HUES48 (cell line): ENCODE data around the gene GAK.
A peak's percentile ranks its signal among the peaks of the same experiment; 100 is the strongest.
"Not testable (repeated sequence)": the region's sequence is repeated elsewhere in the genome, so short reads cannot be mapped to it uniquely, and the experiment has no call there.

Experiments used
- H3K27ac ChIP-seq: one replicate; pipeline ENCODE4 v1.7.0; 2013; ENCODE audit warnings: low read depth, low read length, inconsistent platforms
- H3K27me3 ChIP-seq: 2 replicates; pipeline ENCODE4 v1.6.1; 2013; ENCODE audit warnings: mild to moderate bottlenecking, low read length; ENCODE audit not compliant: control insufficient read depth, insufficient read depth
- H3K36me3 ChIP-seq: 2 replicates; pipeline ENCODE4 v1.6.1; 2013; ENCODE audit warnings: low read length; ENCODE audit not compliant: control insufficient read depth, insufficient read depth
- H3K4me1 ChIP-seq: 2 replicates; pipeline ENCODE4 v1.6.1; 2013; ENCODE audit warnings: mild to moderate bottlenecking, low read length; ENCODE audit not compliant: control insufficient read depth, insufficient read depth
- H3K4me3 ChIP-seq: 2 replicates; pipeline ENCODE4 v1.5.1; 2013; ENCODE audit warnings: mild to moderate bottlenecking, low read depth, low read length
- H3K9ac ChIP-seq: 2 replicates; pipeline ENCODE4 v1.6.1; 2013; ENCODE audit warnings: mild to moderate bottlenecking, low read depth, low read length, moderate library complexity
- H3K9me3 ChIP-seq: 2 replicates; pipeline ENCODE4 v1.6.1; 2013; ENCODE audit warnings: low read length; ENCODE audit not compliant: control insufficient read depth, insufficient read depth

The GAK gene

GRCh38 chr4:931960-932712, at the start of gene GAK, which contains the start of gene TMEM175:
TSS of gene GAK (minus strand) at chr4:932316. CDS start at chr4:932187, 129 bp downstream.
TSS of gene TMEM175 (plus strand) at chr4:932460. CDS start at chr4:947740, 15,280 bp downstream.
- no peaks in the 10 kb centered on the region for H3K36me3 ChIP-seq
- peak within 1 kb of the TSS; percentile 83 for H3K9ac ChIP-seq
- no peaks in the 10 kb centered on the region for H3K9me3 ChIP-seq
- peaks cover 5% of the 10 kb centered on the region for H3K4me1 ChIP-seq
- no peaks in the 10 kb centered on the region for H3K27me3 ChIP-seq
- peak within 1 kb of the TSS; percentile 79 for H3K27ac ChIP-seq
- peak within 1 kb of the TSS; percentile 81 for H3K4me3 ChIP-seq

DNA sequence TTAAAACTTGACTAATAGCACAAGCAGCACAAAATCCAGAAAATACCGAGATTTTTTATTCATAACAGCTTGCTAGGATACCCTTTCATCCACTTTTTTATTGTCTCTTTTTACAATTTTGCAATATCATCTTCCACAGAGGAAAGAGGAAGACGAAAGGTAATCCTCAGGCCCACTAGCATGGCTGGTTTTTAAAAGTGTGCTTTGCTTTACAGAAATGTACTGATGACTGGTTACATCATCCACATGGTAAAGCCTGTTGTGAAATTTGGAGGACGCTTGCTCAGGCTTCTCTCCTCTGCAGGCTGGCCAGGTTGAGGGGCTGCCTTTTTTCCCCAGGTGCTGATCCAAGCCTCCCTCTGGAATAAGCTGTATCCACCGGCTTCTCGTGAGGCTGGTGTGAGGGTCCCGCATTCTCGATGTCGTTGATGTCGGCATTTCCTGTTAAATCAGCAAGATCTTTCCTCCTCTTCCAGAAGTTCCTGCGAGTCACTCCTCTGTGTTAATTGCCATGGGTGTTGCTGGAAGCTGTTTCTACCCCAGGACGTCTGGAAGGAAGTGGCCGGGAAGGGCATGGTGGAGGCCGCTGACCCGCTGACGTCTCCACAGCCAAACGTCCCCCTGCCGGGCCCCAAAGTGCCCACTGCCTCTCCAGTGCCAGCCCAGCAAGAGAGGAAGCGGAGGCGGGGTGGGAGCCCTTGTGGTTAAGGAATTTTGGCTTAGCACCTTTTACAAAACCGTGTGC, 47.0 kb upstream of the GAK start:
- H3K9me3 ChIP-seq: no peaks in the 10 kb centered on the region
- peaks cover 7% of the 10 kb centered on the region; the same call in 1 of the 2 replicates for H3K27me3 ChIP-seq
- H3K4me1 ChIP-seq: no peaks in the 10 kb centered on the region
- no peak overlapping the region for H3K9ac ChIP-seq
- H3K36me3 ChIP-seq: no peaks in the 10 kb centered on the region
- no peak overlapping the region for H3K4me3 ChIP-seq
- no peak overlapping the region for H3K27ac ChIP-seq

GRCh38 chr4:976016-976415, 43.9 kb upstream of the GAK start:
- not testable (repeated sequence) for H3K36me3 ChIP-seq, H3K27ac ChIP-seq, H3K4me3 ChIP-seq, H3K4me1 ChIP-seq, H3K9ac ChIP-seq, H3K9me3 ChIP-seq
- peaks cover 22% of the 10 kb centered on the region for H3K27me3 ChIP-seq

DNA sequence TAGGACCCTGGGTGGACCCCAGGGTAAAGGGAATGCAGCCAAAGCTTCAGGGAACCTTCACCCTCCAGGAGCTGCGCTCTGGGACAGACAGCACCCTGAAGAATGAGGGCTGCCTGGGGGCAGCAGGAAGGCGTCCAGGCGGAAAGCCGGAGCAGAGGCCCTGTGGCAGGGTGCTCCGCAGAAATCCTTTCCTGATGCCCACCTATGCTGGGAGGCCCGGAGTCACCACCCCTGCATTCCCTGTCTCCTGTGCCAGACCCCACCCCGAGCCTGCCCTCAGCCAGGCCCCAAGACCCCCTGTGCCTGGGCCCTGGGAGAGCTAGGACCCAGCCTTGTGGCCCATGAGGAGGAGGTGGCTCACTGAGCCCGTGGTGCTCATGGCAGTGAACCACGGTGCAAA, 42.6 kb upstream of the GAK start:
- Histone ChIP-seq H3K4me1 (no peaks in the 10 kb centered on the region), H3K9me3 (no peaks in the 10 kb centered on the region), H3K9ac (no peak overlapping the region), H3K27ac (no peak overlapping the region), H3K27me3 (peaks cover 22% of the 10 kb centered on the region), H3K36me3 (no peaks in the 10 kb centered on the region), H3K4me3 (no peak overlapping the region)

DNA sequence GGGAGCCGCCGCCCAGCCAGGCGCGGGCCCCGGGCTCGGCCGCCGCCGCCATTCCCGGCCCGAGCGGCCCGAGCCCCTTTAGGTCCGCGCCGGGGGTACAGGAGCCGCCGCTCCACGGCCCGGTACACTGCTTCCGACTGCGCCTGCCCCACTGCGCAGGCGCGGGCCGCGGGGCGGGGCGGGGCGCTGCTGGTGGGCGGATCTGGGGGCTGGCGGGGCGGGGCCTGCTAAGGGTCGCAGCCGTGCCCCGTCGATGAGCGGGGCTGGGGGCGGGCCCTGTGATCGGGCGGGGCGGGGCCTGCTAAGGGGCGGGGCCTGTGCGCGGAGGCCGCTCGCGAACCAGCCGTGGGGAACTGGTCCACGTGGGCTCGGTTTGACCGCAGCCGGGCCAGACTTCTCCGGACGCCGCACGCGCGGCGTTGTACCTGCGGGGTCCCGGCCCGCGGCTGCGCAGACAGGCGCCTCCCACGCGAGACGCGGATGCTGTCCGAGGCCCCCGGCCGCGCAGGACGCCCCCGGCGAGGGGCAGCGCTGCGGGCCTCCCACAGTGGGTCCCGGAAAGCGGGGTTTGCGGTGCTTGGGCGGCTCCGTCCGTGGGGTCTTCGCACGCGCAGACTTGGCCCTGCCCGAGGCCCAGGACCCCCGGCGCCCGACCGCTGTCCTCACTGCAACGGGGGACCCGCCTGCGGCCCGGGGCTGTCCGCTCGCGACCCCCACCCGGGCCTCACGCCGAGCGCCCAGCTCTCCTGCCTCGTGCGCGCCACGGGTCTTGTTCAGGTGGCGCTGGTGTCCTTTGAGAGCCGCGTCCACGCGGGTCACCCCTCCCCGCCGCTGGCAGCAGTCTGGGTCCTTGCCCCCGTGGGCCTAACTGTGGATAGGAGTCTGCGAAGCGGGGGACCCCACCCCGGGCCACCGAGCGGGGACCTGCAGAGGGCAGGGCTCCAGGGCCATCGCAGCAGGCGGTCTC, 41.6 kb upstream of the GAK start, which contains the start of gene DGKQ:
Gene DGKQ (minus strand): TSS at position 139 of the 967 bp plus-strand sequence. CDS start 87 bp downstream, at position 52.
- H3K9ac ChIP-seq: no peak within 1 kb of the TSS

DNA sequence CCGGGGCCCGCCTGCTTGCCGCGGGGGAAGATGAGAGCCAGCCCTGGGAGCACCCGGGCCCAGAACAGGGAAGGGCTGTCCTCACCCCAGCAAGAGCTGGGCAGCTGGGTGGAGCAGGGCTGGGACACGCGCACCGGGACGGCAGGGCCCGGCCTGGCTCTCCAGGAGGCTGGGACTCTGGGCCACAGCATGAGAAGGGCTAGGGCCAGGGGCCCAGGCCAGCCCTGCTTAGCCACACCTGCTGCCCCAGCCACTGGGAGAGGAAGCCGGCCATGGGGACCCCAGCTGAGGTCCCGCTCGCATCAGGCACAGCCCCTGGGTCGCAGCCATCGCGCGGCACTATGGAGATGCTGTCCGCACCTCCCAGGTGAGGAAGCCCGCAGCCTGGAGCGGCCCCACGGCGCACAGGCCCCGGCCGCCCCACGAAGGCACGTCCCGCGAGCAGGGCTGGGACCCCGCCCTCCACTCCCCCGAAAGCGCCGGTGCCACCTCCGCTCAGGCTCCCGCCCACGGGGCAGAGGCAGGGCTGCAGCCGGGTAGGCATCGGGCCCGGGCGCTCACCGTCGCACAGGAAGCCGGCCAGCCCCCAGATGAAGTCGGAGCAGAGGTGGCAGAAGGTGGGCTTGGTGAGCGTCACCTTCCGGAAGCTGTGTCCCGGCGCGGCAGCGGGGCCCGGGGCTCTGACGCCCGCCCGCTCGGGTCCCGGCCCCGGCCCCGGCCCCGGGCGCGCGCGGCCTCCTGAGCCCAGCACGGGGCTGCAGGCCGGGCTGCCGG, 40.7 kb upstream of the GAK start:
- H3K36me3 ChIP-seq: no peaks in the 10 kb centered on the region
- no peaks in the 10 kb centered on the region for H3K9me3 ChIP-seq
- H3K27ac ChIP-seq: no peak overlapping the region
- no peak overlapping the region for H3K9ac ChIP-seq
- peaks cover 29% of the 10 kb centered on the region for H3K27me3 ChIP-seq
- H3K4me3 ChIP-seq: peak overlapping the region; percentile 77
- no peaks in the 10 kb centered on the region; the same call in 1 of the 2 replicates for H3K4me1 ChIP-seq

More for the DNA sequence above, 41.6 kb upstream of the GAK start, which contains the start of gene DGKQ:
- Histone ChIP-seq H3K27me3 (peaks cover 22% of the 10 kb centered on the region), H3K9me3 (no peaks in the 10 kb centered on the region), H3K27ac (no peak within 1 kb of the TSS), H3K4me3 (peak within 1 kb of the TSS; percentile 77), H3K4me1 (no peaks in the 10 kb centered on the region), H3K36me3 (no peaks in the 10 kb centered on the region)

DNA sequence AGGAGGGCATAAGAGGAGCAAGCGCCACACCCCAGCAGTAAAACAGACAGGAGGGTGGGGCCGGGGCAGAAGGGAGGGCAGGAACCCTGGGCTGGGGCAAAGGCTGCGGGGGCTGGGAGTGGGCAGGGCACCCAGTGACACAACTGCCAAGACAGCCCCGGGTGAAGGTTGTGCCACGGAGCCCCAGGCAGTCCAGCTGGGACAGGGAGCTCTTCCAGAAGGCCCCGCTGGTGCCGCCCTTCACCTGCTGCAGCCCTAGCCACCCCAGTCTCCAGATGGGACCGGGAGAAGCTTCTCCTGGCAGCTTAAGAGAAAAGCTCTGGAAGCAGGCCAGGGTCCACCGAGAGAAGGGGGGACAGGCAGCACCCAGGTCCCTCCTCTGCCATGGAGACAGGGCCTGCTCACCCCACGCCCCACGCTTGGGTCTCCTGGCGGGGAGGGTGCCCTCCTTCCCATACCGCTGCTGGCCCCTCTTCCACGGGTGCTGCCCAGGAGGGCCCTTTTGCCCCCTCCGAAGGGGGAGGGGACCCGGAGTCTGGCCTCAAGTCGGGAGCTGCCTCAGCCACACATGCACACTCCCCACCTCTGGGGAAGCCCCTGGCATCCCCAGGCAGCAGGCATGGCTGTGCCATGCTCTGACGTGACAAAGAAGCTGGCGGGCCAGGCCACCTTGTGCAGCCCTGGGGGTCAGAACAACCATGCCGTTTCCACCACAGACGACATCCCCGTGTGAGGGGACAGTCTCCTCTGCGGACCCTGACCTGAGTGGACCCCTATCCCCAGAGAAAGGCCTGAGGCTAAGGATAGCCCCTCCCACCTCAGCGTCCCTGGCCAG, 39.8 kb upstream of the GAK start:
- Histone ChIP-seq H3K4me3 (peak overlapping the region; percentile 77; the same call in 1 of the 2 replicates), H3K9me3 (no peaks in the 10 kb centered on the region), H3K27ac (no peak overlapping the region), H3K9ac (no peak overlapping the region), H3K27me3 (peaks cover 35% of the 10 kb centered on the region), H3K36me3 (no peaks in the 10 kb centered on the region), H3K4me1 (no peaks in the 10 kb centered on the region; the same call in 1 of the 2 replicates)

DNA sequence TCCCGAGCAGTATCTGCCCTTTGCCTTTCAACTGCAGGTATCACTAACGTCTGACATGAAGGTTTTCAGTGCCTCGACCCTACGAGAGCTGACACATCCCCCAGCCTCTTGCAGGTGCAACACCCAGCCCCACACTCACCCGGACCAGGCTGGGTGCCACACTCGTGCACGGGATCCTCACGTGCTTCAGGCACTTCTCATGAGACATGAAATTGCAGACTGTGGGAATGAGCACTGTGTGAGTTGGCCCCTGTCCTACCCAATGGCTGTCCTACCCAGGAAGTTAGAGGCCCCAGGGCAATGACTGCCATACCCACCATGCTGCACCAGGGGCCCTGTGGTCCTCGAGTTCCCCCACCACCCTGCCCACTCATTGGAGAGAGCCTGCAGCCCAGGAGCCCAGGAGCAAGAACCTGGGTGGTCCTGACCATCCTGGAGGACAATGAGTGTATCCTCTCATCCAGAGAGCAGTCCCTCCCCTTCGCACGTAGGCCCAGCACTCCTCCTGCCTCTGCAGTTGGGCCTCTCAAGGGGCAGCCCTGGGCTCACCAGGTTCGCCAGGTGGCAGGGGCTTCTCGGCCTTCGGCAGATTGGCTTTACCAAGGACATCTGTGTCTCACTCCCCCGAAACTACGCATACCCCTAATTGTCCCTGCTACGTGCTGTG, 38.9 kb upstream of the GAK start:
- peaks cover 35% of the 10 kb centered on the region for H3K27me3 ChIP-seq
- H3K36me3 ChIP-seq: no peaks in the 10 kb centered on the region
- no peaks in the 10 kb centered on the region for H3K9me3 ChIP-seq
- H3K27ac ChIP-seq: no peak overlapping the region
- no peak overlapping the region for H3K9ac ChIP-seq
- H3K4me3 ChIP-seq: no peak overlapping the region
- H3K4me1 ChIP-seq: no peaks in the 10 kb centered on the region; the same call in 1 of the 2 replicates

- Histone ChIP-seq H3K27ac (no peak overlapping the region), H3K36me3 (no peaks in the 10 kb centered on the region; the same call in 1 of the 2 replicates), H3K9me3 (no peaks in the 10 kb centered on the region), H3K4me1 (no peaks in the 10 kb centered on the region; the same call in 1 of the 2 replicates), H3K4me3 (no peak overlapping the region), H3K27me3 (peaks cover 35% of the 10 kb centered on the region), H3K9ac (no peak overlapping the region)
Observed at GRCh38 chr4:970046-970745, 38.1 kb upstream of the GAK start.
